RPMI8226 (cell line): ENCODE measurements around the gene APOBEC3G.
A peak's percentile ranks its signal among the peaks of the same experiment; 100 is the strongest.

Experiments used
- DNase-seq: peaks from one replicate; pipeline ENCODE4 v3.0.0-alpha.2; 2015

The APOBEC3G gene

DNA sequence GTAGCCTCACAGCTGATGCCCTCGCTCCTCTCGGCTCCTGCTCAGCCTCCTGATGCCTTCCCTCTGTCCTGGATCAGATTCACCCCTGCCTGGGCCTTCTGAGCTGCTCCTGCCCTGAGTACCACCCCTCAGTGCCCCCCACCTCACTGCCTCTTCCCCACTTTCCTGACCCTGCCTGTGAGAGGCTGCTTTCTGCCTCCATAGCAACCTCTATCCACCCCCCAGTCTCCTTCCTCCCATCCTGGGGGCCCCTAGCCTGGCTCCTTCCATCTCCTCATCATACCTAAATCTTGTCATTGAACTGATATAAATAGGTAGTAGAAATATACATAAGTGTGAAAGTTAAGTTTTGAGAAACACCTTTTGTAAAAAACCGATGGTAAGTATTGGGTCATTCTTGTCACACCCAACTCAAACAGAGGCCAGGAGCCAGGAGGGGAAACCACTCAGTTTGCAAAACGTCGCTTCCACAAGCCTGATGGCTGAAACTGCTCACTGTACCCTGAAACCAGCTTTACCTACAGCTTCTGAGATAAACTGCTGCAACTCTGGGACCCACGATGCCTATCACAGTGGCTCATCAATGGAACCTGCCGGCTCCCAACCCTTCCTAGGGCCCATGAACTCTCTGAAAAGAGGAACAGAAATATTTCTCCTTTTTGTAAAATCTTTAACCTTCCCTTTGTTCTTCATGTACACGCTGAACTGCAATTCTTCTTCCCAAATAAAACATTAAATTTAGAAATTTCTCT lies 15.2 kb downstream of the APOBEC3G start:
- DNase-seq, result peak; percentile 76

DNA sequence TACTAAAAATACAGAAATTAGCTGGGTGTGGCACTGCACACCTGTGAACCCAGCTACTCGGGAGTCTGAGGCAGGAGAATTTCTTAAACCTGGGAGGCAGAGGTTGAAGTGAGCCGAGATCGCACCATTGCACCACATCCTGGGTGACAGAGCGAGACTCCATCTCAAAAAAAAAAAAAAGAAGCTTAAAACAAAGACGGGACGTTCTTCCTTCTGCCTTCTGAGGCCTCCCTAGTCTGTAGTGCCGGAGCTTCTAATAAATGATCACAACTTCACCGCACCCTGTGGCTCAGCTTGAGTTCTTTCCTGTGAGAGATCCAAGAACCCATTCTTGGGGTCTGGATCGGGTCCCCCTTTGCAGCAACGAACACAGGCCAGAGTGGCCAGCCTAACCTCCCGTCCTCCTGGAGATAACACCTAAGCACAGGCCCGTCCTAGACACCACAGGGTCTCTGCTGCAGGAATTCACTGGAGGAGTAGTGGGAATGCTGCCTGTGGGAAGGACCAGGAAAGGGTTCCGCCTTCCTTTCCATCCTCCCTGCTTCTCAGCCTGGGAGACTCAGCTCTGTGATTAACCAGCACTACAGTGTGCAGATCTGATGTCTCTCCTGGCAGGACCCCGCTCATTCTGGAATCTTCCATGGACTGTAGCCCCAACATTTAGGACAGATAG lies 17.8 kb downstream of the APOBEC3G start:
- DNase-seq, result no peak

DNA sequence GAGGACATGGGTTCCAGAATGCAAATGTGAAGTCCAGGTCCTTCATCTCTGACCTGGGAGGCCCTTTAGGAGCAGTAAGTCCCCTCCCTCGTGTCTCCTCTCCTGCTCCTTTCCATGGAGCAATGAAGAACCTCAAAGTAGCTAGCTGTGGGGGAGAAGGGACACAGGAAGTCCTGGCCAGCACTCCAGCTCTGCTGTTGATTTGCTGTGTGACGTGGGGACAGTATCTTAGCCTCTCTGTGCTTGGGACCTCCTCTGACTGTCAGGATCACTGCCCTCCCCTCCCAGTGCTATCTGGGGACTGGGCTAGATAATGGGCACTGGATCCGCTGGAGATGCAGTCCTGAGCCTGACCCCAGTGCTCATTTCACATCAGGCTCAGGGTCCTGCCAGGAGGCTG lies 18.9 kb downstream of the APOBEC3G start:
- no peak for DNase-seq

DNA sequence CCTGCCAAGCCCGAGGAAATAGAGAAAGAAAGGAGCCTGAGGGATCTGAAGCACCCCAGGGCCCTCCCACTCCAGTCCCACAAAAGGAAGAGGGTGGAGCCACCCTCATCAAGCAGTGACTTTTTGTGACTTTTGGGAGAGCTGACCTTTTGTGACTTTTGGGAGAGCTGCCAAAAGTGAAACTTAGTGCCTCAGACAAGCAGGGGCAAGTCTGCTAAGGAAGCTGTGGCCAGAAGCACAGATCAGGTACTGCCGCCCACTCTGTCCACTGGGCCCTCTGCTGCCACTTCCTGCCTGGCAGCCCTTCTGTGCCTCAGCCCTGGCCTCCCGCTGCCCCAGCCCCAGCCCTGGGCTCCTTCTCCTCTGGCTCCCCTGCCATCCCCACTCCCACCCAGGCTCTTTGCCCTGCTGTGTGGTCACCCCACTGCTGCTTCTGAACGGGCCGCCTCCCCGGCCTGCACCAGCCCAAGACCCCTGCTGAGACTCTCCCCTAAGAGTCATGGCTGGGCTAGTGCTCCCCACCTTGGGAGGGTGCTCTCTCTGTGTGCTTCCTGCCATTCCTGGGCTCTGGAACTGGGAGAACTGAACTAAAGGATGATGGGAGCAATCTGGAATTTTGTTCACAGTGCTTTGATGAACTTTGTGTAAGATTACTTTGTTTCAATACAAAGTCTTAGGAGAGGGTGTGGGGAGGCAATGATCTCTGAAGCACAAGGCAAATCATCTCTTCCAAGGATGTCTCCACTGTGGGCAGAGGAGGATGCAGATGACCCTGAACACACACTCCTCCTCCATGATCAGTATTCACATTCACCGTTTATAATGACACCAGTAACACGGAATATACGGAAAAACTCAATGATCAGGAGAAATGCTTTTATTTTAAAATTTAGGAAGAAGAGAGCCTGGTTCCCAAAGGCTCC lies 20.3 kb downstream of the APOBEC3G start, which contains the start of gene APOBEC3H:
TSS of gene APOBEC3H (plus strand) at position 147 of the 923 bp plus-strand sequence. CDS start 3,035 bp downstream, outside the sequence.
- peak; percentile 91 for DNase-seq

DNA sequence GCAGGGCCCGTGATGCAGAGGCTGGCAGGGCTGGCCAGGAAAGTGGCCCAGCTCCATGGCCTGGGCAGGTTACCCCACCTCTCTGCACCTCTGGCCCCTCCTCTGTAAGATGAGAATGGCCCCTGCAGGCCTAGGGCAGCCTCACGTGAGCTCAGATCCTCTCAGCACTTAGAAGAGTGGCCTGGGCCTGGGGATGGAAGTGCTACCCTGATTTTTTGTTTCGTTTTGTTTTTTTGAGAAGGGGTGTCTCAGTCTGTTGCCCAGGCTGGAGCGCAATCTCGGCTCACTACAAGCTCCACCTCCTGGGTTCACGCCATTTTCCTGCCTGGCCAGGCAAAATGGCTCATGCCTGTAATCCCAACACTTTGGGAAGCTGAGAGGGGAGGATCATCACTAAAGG lies 21.0 kb downstream of the APOBEC3G start:
- DNase-seq, result no peak

DNA sequence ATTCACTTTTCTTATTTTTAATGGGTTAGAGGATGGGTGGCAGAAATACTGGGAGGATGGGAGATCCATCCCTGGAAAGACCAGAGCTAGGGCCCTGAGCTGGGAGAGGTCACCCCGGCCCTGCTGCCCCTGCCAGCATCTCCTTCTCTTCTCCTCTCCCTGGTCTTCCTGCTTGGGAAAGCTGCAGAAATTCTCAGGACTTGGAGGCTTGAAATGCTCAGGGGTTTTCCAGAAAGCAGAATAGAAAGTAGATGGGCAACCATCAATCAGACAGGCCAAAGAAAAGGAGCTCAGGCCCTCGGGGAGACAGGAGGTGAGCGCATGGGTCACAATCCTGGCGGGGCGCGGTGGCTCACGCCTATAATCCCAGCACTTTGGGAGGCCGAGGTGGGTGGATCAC lies 21.5 kb downstream of the APOBEC3G start:
- DNase-seq, result no peak

DNA sequence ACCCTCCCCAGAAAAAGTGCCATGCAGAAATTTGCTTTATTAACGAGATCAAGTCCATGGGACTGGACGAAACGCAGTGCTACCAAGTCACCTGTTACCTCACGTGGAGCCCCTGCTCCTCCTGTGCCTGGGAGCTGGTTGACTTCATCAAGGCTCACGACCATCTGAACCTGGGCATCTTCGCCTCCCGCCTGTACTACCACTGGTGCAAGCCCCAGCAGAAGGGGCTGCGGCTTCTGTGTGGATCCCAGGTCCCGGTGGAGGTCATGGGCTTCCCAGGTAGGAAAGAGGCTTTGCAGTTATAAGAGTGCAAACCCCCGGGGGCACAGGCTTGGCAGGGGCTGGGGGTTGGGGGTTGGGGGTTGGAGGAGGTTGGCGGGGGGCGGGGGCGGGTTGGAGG lies 24.2 kb downstream of the APOBEC3G start:
- no peak for DNase-seq

DNA sequence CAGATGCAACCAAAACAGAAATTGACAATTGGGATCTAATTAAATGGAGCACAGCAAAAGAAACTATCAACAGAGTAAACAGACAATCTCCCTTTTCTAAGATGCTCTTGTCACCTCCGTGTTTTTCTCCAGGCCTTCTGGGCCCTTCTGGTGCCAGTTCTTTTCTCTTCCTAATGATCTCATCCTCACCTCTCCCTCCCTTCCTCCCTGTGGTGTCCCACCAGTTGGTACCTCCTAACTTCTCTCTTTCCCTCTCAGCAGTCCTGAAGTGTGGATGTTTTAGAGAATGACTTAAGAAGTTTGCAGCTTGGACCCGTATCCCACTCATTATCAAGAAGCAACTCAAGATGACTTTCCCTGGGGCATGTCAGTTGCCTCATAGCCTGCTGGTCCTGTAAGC lies 26.4 kb downstream of the APOBEC3G start:
- DNase-seq, result no peak

DNA sequence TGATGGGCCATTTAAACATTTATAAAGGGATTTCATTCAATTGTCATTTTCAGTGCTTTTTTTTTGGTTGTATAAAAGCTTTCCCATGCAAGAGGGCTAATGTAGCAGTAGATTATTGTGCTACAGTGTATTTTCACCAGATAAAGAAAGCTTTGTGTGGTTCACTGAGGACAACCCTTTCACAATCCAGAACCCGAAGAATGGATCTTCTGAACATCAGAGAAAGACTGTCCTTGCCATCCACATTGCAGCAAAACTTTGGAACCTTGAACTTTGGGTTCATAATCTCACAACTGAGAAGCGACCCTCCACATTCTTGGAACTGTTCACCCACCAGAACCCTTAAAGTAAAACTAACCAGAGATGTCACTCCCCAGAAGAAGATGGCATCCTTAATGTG lies 29.3 kb downstream of the APOBEC3G start:
- no peak for DNase-seq

DNA sequence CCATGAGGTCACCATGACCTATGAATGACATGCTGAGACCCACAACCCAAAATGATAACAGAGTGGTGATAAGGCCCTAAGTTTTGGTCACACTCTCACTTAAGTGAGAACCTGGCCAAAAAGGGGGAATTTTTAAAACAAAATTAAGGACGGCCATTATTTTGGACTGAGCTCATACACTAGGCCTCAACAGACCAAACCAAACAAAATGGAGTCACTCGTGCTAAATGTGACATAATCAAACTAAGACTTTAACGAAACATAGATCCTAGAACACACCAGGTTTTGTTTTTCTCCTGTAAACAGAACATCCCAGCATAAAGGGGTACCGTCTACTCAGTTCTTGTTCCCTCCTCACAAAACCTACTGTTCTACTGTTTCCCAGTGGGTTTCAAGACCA lies 31.4 kb downstream of the APOBEC3G start:
- no peak for DNase-seq

DNA sequence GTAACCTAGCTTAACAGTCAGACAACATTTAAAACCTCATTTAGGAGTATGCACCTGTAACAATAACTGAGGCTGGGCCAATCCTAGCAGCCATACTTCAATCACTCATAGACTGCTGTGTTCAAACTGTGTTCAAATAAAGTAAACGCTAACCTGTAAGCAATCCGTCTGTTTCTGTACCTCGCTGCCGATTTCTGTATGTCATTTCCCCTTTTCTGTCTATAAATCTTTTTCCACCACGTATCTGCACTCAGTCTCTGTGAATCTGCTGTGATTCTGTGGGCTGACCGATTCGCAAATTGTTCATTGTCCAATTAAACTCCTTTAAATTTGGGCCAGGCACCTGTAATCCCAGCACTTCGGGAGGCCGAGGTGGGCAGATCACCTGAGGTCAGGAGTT lies 32.3 kb downstream of the APOBEC3G start:
- no peak for DNase-seq

DNA sequence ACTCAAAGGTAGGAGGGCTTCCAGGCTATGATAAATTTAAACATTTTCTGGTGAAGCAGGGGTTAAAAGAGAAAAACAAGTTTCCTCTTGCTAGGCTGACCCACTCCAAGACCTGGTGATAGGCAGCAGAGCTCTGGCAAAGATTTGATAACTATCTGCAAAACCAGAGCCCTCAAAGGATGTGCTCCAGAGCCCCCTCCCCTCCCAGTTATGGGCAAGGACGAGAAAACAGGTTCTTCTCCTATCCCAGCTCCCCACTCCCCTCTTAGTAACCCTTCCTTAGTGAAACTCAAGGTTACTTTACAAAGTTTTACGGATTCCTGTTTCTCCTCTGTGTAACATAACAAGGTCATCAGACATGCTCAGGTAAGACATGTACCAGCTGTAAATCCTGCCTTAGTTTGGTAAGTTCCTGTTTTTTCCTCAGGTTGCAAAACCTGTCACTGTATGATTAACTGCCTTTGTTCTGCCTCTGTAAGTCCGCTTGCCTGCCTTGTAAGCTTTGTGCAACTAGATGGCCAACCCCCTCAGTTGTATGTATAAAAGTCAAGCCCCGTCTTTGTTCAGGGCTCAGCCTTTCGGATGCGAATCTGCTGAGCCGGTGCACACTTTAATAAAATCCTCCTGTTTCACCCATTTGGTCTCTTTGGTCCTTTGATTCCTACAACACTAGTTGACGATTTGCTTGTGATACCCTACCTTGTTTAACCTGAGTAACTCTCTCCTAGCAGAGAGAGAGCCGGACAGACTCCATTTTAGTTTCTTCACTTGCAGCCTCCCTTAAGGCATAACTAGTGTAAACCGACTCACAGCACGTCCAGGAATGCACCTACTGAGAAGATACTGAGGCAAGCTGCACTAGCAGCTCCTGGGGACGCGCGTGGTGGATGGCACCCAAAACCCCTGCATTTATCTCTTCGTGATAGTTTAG lies 33.8 kb downstream of the APOBEC3G start:
- DNase-seq, result peak; percentile 58

DNA sequence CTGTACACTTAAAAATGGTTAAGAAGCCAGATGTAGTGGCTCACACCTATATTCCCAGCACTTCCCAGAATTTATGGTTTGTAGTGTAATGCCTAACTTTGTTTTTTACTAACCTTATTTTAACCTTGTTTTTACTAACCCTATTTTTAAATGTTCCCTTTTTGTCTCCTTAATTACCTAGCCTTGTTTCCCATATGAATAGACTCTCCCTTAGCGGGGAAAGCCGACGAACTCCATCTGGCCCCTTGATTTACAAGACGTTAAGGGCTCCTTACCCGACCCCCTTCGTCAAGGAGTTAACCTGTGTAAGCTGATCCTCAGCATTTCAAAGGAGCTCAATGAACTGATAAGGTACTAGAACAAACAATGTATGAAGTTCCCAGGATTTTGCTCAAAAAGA lies 37.0 kb downstream of the APOBEC3G start:
- DNase-seq, result no peak

DNA sequence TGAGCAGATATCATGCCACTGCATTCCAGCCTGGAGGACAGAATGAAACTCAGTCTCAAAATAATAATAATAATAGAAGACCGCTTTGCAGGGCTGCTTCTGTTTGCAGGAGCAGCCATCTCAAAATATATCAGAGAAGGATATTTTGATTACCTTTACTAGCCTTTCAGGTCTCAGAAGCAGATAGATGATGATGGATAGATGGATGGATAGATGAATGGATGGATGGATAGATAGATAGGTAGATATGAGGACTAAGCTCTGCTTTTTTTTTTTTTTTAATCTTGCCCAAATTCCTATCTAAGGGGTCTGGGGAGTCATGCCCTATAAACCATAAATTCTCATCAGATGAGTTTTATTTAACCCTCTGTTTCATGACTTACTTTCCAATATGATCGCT lies 38.5 kb downstream of the APOBEC3G start:
- no peak for DNase-seq

DNA sequence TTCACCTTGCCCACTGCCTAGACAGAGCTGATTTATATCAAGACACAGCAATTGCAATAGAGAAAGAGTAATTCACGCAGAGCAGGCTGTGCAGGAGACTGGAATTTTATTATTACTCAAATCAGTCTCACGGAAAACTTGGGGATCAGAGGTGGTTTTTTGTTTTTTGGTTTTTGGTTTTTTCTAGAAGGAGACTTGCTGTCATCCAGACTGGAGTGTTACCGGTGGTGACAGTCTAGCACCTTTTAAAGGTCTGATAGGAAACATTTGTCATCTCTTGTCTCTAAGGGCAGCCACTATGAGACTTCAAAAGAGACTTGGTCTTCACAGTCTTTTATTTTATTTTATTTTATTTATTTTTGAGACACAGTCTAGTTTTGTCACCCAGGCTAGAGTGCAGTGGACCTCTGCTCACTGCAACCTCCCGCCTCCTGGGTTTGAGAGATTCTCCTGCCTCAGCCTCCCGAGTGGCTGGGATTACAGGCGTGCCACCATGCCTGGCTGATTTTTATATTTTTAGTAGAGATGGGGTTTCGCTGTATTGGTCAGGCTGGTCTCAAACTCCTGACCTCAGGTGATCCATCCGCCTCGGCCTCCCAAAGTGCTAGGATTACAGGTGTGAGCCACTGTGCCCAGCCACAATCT lies 39.0 kb downstream of the APOBEC3G start:
- DNase-seq, result no peak

DNA sequence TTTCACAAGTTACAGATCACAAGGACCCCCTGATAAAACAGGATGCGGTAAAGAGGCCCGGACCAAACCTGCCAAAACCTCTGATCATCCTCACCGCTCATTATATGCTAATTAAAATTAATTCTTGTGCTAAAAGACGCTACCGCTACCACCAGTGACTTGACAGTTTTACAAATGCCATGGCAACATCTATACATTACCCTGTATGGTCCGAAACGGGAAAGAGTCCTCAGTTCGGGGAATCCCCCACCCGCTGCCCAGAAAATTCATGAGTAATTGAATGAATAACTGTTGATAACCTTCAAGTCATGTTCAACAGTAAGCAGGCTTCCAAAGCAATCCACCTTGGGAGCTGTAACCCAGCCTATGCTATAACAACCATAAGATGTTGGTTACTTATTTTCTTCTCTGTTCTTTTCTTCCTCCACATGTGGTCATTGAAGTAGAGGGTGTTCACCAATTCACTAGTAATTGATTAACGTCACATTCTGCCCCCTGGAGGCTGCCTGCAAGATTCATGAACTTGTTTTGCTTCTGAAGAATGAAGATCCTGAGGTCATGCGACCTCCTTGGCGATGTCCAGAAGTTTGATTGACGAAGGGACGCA lies 40.6 kb downstream of the APOBEC3G start:
- DNase-seq, result peak; percentile 65

DNA sequence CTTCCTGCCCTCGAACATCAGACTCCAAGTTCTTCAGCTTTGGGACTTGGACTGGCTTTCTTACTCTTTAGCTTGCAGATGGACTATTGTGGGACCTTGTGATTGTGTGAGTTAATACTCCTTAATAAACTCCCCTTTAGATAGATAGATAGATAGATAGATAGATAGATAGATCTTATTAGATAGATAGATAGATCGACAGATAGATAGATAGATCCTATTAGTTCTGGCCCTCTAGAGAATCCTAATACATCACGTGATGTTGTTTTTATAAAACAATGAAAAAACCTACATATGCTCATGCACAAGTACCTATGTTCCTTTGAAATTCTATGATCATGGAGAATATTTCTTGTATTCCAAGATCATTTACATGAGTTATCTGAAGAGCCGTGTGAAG lies 43.9 kb downstream of the APOBEC3G start:
- DNase-seq, result no peak

DNA sequence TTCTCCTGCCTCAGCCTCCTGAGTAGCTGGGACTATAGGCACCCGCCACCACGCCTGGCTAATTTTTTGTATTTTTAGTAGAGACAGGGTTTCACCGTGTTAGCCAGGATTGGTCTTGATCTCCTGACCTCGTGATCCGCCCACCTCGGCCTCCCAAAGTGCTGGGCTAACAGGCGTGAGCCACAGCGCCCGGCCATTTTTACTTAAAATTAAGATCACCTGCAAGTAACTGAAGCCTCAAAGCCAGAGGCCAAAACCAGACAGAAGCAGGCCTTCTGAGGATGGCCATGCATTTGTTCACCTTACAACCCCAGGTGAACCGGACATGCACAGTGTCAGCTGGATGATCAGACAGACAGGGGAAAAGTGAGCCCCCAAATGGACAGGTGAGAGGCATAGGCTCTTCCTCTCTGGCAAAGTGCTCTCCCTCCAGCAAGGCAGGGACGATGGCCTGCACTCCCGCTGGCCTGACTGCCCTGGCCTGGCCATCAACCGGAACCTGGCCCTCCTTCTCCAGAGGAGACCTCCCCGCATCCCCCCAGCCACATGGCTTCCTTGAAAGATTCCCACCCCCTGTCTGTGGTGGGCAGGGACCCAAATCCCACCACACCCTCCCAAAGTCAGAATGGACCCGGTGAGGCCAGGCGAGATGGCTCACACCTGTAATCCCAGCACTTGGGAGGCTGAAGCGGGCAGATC lies 45.8 kb downstream of the APOBEC3G start:
- DNase-seq, result no peak

DNA sequence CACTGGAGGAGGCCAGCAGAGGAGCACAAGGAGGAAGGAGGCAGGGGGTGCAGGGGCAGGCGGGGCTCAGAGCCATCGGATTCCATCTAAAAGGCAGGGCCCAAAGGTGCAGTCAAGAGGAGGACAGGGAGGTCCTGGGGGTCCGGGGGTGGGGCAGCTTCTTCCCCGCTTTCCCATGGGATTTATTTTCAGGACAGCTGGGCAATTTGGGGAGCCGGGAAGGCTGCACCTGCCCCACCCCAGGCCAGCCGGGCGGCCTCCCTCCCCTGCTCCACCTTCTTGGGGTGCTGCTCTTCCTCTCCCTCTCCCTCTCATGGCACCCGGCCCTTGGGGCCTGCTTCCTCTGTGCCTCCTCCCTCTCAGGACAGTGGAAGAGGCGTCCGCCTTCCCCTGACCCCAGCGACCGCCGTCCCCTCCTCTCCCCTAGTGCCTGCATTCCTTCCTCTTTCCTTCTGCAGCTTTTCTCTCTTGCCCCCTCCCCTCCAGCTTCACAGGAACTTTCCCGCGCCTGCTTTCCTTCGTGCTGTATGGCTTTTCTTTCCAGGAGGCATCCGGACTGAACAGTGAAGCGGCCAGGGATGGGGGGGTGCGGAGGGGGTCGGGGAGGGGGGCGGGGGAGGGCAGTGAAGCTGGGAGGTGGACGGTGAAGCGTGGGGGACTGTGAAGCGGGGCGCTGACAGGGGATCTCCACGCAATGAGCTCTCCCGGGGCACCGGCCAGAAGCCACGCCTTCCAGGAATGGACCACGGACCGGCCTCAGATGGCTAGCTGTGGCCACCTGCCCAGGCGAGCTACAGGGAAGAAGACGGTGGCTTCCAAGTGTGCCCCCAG lies 46.9 kb downstream of the APOBEC3G start:
- DNase-seq, result no peak

DNA sequence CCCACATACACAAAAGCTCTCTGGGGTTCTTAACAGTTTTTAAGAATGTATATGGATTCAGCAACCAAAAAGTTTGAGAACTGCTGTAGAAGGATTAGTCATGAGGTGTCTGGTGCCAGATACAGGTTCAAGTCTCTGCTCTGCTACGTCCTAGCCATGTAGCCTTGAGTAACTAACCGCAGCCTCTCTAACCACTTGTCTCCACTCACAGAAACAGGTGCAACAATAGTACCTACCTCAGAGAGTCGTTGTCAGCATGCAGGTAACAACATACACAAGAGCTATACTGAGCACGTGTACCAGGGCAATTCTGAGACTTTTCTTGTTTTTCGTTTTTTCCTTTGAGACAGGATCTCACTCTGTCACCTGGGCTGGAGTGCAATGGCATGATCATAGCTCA lies 48.5 kb downstream of the APOBEC3G start:
- DNase-seq, result peak; percentile 75
